SU-DHL-6 (cell line): Measurements from ENCODE around the gene WNT1.
A peak's percentile ranks its signal among the peaks of the same experiment; 100 is the strongest.

Experiments
- H2AFZ ChIP-seq: fragments of 200-600 bp; sonication (generic); 2 replicates; pipeline ENCODE4 v1.6.1; 2014; ENCODE audit warnings: low read depth, mild to moderate bottlenecking, moderate library complexity, mixed read lengths, antibody characterized with exemption, low read length; ENCODE audit not compliant: severe bottlenecking
- H3F3A ChIP-seq: fragments of 200-600 bp; shearing (Covaris generic); 2 replicates; pipeline ENCODE4 v1.6.0; 2016; ENCODE audit warnings: antibody characterized with exemption, mild to moderate bottlenecking; ENCODE audit not compliant: insufficient read depth
- H3K27ac ChIP-seq: fragments of 200-600 bp; sonication (generic); 2 replicates; pipeline ENCODE4 v1.5.1; 2016; ENCODE audit warnings: low read depth, mild to moderate bottlenecking, low read length, moderate library complexity, mixed read lengths
- H3K27me3 ChIP-seq: fragments of 200-600 bp; sonication (generic), shearing (Covaris generic); 2 replicates; pipeline ENCODE4 v1.6.0; 2014; ENCODE audit warnings: mild to moderate bottlenecking, low read length
- H3K36me3 ChIP-seq: fragments of 200-600 bp; sonication (generic); 2 replicates; pipeline ENCODE4 v1.6.1; 2014; ENCODE audit warnings: mild to moderate bottlenecking, low read length, mixed read lengths
- H3K4me2 ChIP-seq: fragments of 300-600, 200-600 bp; shearing (Covaris generic), sonication (generic); 2 replicates; pipeline ENCODE4 v1.6.0; 2014; ENCODE audit warnings: low read length, low read depth, mild to moderate bottlenecking; ENCODE audit not compliant: poor library complexity, severe bottlenecking
- H3K4me3 ChIP-seq: fragments of 200-600 bp; sonication (generic); 2 replicates; pipeline ENCODE4 v1.5.1; 2014; ENCODE audit warnings: antibody characterized with exemption, low read length, mild to moderate bottlenecking, mixed read lengths; ENCODE audit not compliant: insufficient read depth, poor library complexity, severe bottlenecking
- H3K79me2 ChIP-seq: fragments of 200-600 bp; sonication (generic); 2 replicates; pipeline ENCODE4 v1.6.1; 2014; ENCODE audit warnings: mild to moderate bottlenecking, low read length, moderate library complexity; ENCODE audit not compliant: insufficient read depth
- H3K9ac ChIP-seq: fragments of 200-600 bp; sonication (generic); 2 replicates; pipeline ENCODE4 v1.7.0; 2014; ENCODE audit warnings: mild to moderate bottlenecking, low read length
- H3K9me2 ChIP-seq: fragments of 200-600 bp; sonication (generic); replicated peaks from 2 replicates; pipeline ENCODE4 v1.6.1; 2014; ENCODE audit warnings: low read length; ENCODE audit not compliant: insufficient read depth
- H3K9me3 ChIP-seq: fragments of 200-600 bp; sonication (generic); 2 replicates; pipeline ENCODE4 v1.6.1; 2014; ENCODE audit warnings: low read length, mixed read lengths; ENCODE audit not compliant: insufficient read depth
- H4K20me1 ChIP-seq: fragments of 200-600 bp; sonication (generic); 2 replicates; pipeline ENCODE4 v1.6.1; 2014; ENCODE audit warnings: low read depth, mild to moderate bottlenecking, antibody characterized with exemption, low read length, moderate library complexity, mixed read lengths
- EZH2phosphoT487 ChIP-seq: fragments of 200-600 bp; sonication (generic), shearing (Covaris generic); conservative IDR thresholded peaks from 2 replicates; pipeline ENCODE4 v1.6.1; 2018; ENCODE audit warnings: mild to moderate bottlenecking, antibody characterized with exemption, low read length, moderate library complexity, mixed read lengths
- TF ChIP-seq, protein P1 (sequence below): fragments of 200-600 bp; sonication (generic); IDR thresholded peaks from one replicate; pipeline ENCODE4 v1.5.1; 2017; ENCODE audit warnings: antibody characterized with exemption, mild to moderate bottlenecking, low read length, moderate library complexity; ENCODE audit not compliant: insufficient read depth, poor library complexity, severe bottlenecking

WNT1 gene

DNA sequence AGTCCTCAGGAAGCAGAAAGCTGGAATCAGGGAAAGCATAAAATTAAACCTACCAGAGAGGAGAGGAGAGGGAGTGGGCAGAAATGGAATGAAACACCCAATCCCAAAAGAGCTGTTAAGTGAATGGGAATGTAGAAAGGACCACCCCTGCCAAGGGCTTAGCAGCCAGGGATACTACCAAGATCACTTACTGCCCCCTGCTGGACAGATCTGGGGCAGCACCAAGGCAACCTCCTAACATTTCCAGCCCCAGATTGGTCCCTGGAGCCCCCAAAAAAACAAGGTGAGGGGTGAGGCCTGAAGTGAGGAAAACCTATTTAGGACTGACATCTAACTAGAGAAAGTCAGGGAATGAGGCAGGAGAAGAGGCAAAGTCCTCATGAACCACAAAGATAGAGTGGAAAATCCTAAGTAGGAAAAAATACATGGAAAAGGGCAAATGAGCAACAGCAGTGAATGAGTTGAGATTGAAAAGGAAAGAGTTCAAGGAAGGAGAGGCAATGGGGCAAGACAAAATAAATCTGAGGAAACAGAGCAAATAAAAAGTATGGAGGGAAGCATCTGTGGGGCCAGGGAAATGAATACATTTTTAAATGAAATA is 41.6 kb upstream of the WNT1 start:
- Histone ChIP-seq H3K27me3 (no peaks in the 10 kb centered on the region), H3K79me2 (no peaks in the 10 kb centered on the region), H3K4me3 (no peak overlapping the region), H4K20me1 (no peaks in the 10 kb centered on the region), H3K9me3 (no peaks in the 10 kb centered on the region), H3K9ac (no peak overlapping the region), H3F3A (no peaks in the 10 kb centered on the region), H3K36me3 (no peaks in the 10 kb centered on the region), H3K9me2 (no peaks in the 10 kb centered on the region), H3K27ac (no peak overlapping the region), H3K4me2 (no peak overlapping the region), H2AFZ (no peak overlapping the region)
- TF ChIP-seq, protein P1, sequence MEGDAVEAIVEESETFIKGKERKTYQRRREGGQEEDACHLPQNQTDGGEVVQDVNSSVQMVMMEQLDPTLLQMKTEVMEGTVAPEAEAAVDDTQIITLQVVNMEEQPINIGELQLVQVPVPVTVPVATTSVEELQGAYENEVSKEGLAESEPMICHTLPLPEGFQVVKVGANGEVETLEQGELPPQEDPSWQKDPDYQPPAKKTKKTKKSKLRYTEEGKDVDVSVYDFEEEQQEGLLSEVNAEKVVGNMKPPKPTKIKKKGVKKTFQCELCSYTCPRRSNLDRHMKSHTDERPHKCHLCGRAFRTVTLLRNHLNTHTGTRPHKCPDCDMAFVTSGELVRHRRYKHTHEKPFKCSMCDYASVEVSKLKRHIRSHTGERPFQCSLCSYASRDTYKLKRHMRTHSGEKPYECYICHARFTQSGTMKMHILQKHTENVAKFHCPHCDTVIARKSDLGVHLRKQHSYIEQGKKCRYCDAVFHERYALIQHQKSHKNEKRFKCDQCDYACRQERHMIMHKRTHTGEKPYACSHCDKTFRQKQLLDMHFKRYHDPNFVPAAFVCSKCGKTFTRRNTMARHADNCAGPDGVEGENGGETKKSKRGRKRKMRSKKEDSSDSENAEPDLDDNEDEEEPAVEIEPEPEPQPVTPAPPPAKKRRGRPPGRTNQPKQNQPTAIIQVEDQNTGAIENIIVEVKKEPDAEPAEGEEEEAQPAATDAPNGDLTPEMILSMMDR: peak; percentile 97
- no peak for TF ChIP-seq EZH2phosphoT487

DNA sequence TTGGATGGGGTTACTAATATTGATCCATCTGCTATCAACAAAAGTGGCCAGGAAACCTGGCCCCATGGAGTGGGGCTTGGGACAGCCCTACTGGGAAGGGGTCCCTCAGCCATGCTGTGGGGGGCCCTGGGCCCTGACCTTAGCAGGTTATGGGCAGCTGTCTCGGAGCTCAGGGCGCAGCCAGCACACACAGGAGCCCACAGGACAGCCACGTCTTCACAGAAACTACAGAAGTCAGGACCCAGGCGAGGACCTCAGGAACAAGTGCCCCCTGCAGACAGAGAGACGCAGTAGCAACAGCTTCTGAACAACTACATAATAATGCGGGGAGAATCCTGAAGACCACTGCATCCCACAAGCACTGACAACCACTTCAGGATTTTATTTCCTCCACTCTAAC is 41.0 kb upstream of the WNT1 start:
- no peak overlapping the region for H3K9ac ChIP-seq
- H4K20me1 ChIP-seq: no peaks in the 10 kb centered on the region
- H2AFZ ChIP-seq: no peak overlapping the region
- H3K27ac ChIP-seq: no peak overlapping the region
- H3K4me2 ChIP-seq: no peak overlapping the region
- no peaks in the 10 kb centered on the region for H3K79me2 ChIP-seq
- no peak for TF ChIP-seq EZH2phosphoT487
- TF ChIP-seq, protein P1: no peak
- H3K4me3 ChIP-seq: no peak overlapping the region
- no peaks in the 10 kb centered on the region for H3K27me3 ChIP-seq
- no peaks in the 10 kb centered on the region for H3K36me3 ChIP-seq
- H3F3A ChIP-seq: no peaks in the 10 kb centered on the region
- no peaks in the 10 kb centered on the region for H3K9me2 ChIP-seq
- H3K9me3 ChIP-seq: no peaks in the 10 kb centered on the region

DNA sequence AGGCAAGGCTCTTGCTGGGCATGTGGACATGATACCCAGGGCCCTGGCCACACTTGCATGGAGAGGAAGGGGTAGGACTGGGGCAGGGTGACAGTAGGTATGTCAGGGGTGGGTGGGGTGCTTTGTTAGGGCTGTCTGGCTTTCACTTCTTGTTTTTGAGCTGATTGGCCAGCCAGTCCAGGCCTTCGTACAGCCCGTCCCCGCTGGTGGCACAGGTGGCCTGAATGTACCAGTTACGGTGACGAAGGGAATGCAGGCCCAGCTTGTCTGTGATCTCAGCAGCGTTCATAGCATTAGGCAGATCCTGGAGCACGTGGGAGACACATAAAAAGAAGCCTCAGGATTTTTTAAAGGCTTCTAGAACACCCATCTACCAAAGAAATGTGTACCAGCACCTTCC is 39.3 kb upstream of the WNT1 start:
- no peaks in the 10 kb centered on the region for H3F3A ChIP-seq
- H3K9me3 ChIP-seq: no peaks in the 10 kb centered on the region
- no peak overlapping the region for H3K9ac ChIP-seq
- H3K79me2 ChIP-seq: 0 out of 2 replicates have a peak, but pooled peaks cover 1% of the 10 kb centered on the region
- no peak overlapping the region for H3K4me3 ChIP-seq
- TF ChIP-seq EZH2phosphoT487: no peak
- TF ChIP-seq, protein P1: no peak
- H3K9me2 ChIP-seq: no peaks in the 10 kb centered on the region
- no peaks in the 10 kb centered on the region for H3K36me3 ChIP-seq
- no peak overlapping the region for H3K4me2 ChIP-seq
- no peaks in the 10 kb centered on the region for H4K20me1 ChIP-seq
- H2AFZ ChIP-seq: no peak overlapping the region
- H3K27me3 ChIP-seq: no peaks in the 10 kb centered on the region
- H3K27ac ChIP-seq: no peak overlapping the region
